Colonic mucosa (tissue), 4 donors: ENCODE results near the gene SELENOO. TPM values are rescaled to one million over a fixed set of nuclear protein-coding genes. Genes with fewer than 3 reads are reported as not detected.

ENCODE experiments used
- DNase-seq: peaks from one replicate; pipeline ENCODE4 v3.0.0-alpha.2; 2020
- H3K27ac ChIP-seq: fragments of 200-600 bp; one replicate; pipeline ENCODE4 v1.8.0; 2021
- H3K27me3 ChIP-seq: fragments of 200-600 bp; one replicate; pipeline ENCODE4 v1.8.0; 2021
- H3K36me3 ChIP-seq: fragments of 200-600 bp; one replicate; pipeline ENCODE4 v1.8.0; 2021
- H3K4me1 ChIP-seq: fragments of 200-600 bp; one replicate; pipeline ENCODE4 v1.8.0; 2021; ENCODE audit warnings: mild to moderate bottlenecking
- H3K4me3 ChIP-seq: fragments of 200-600 bp; one replicate; pipeline ENCODE4 v1.8.0; 2021
- H3K9ac ChIP-seq, 2 donors: one replicate each; pipeline ENCODE4 v1.7.0; 2013; ENCODE audit warnings: control low read depth in 2 of 2, low read depth in 2 of 2, low read length in 2 of 2
- H3K9me3 ChIP-seq: fragments of 200-600 bp; one replicate; pipeline ENCODE4 v1.8.0; 2021
- CTCF ChIP-seq: fragments of 200-600 bp; IDR thresholded peaks from one replicate; pipeline ENCODE4 v1.8.0; 2022; ENCODE audit warnings: antibody characterized with exemption, mild to moderate bottlenecking
- intact Hi-C: fragments of 100-400 bp; cut with DNase I; formaldehyde crosslinking; loops from one replicate; pipeline ENCODE4 v1.14.1; 2022
- total RNA-seq, 2 donors: library from RNA; stranded (reverse); fragmentation: NEBNext Ultra II Directional in 1 of 2; extraction: Animal tissue kit (Norgen Biotek cat#: 25700) in 1 of 2; gene quantifications; one replicate each; pipeline ENCODE4 v1.2.1, GENCODE V29; 2021
- donor health status: healthy.
- donor health status: DM: no; HTN: no; CAD: no.
- donor health status: DM: no; HTN: no; CAD: no.

SELENOO gene
- total RNA-seq, 2 donors from 2014 or later = 29.1 to 36.9 TPM

DNA sequence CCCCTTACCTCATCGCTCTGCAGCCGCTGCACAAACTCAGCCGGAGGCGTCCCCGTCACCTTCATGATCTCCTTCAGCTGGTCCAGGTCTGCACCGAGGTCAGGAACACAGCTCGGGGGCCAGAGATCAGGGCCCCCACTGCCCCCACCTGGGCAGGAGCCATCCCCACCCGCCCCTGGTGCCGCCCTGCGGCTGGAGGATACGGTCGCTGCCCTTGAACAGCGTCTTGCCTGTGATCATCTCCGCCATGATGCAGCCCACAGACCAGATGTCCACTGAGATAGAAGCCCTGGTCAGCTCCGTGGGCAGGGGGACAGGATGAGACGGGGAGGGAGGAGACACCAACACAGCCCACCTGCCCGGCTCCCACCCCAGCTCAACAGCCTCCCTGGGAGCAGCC, 54.8 kb downstream of the SELENOO start:
- no peak for TF ChIP-seq CTCF
- intact Hi-C loops = loop anchor here (10.0 kb wide), 1 partner anchor 249 kb away; the partner anchor contains the start of genes LMF2 and NCAPH2
- peaks cover 1% of the 10 kb centered on the region for H3K4me1 ChIP-seq

DNA sequence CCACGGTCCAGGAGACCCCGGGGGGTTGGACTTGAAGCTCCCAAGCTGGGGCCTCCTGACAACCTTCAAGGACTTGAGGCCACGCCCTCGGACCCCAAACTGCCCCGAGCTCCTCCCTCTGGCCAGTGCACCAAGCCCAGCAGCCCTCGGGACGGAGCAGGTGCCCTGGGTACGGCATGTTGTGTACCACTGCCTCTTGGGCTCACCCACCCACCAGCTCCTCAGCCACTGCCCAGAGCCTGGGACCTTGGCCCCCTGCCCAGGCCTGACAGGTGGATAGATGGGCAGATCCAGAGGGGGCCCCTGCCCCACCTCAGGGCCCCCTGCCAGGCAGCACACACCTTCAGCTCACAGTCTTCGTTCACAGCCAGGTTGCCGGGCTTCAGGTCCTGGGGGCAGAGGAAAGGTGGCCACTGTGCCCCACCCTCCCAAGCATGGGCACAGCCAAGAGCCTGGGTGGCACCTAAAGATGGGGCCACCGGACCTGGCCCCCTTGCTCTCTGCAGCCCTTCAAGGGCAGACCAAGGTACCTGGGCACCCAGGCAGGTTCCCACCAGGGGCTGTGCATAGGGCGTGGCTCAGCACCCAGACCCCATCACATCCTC, 55.5 kb downstream of the SELENOO start:
- H3K27me3 ChIP-seq = peaks cover 12% of the 10 kb centered on the region
- no peak for DNase-seq
- H3K27ac ChIP-seq = no peak overlapping the region
- H3K36me3 ChIP-seq = no peaks in the 10 kb centered on the region
- no peak overlapping the region for H3K4me3 ChIP-seq
- H3K9ac ChIP-seq = no peak overlapping the region
- intact Hi-C loops = loop anchor here (10.0 kb wide), 1 partner anchor 248 kb away; the partner anchor contains the start of genes LMF2 and NCAPH2
- H3K9me3 ChIP-seq = no peaks in the 10 kb centered on the region
- TF ChIP-seq CTCF = no peak
- no peaks in the 10 kb centered on the region for H3K4me1 ChIP-seq

More for the DNA sequence above, 54.8 kb downstream of the SELENOO start:
- Histone ChIP-seq H3K36me3 (no peaks in the 10 kb centered on the region), H3K9ac (no peak overlapping the region), H3K27ac (no peak overlapping the region), H3K4me3 (no peak overlapping the region), H3K27me3 (peaks cover 8% of the 10 kb centered on the region), H3K9me3 (no peaks in the 10 kb centered on the region)
- DNase-seq = no peak

- H3K9ac ChIP-seq = no peak overlapping the region
- intact Hi-C loops = loop anchor here (10.0 kb wide), 1 partner anchor 248 kb away; the partner anchor contains the start of genes LMF2 and NCAPH2
Measured at GRCh38 chr22:50257041-50257440, 56.2 kb downstream of the SELENOO start.

DNA sequence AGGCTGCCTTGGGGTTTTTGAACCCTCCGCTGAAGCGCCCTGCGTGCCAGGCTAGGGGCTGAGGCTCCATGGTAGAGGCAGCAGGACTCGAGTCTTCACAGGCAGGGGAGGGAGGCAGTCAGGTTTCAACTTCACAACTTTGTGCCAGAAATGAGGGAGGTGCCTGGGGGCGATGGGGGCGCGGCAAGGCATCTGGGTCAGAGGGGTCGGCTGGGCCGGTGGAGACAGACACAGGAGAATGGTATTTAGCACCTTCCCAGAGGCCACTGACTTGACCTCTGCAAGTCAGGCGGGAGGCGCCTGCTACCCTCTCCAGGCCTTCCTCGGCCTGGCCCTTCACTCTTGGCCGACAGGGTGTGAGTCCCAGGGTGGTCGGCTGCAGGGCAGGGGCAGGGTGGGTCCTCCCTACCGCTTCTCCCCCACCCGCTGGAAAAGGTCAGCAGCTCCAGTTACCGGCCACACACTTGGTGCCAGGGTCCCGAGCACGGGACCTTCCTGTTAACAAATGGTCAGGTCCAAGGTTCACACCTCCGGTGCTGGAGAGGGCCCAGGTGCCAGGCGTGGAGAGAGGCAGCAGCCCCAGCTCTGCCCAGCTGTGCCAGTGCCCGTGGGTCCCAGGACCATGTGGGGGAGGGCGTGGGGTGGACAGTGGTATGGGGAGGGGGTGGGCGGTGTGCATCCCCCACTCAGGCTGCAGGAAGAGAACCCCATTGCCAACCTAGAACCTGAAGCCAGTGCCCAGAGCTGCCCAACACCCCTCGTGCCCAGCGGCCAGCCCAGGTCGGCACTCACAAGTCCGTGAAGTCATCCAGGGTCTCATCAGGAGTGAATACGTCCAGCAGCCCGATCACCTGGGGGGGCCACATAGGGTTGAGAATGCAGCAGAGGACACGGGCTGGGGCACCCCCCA, 56.9 kb downstream of the SELENOO start:
- DNase-seq = no peak
- Histone ChIP-seq H3K36me3 (no peaks in the 10 kb centered on the region), H3K9ac (no peak overlapping the region), H3K27ac (no peak overlapping the region), H3K4me1 (no peaks in the 10 kb centered on the region), H3K27me3 (peaks cover 16% of the 10 kb centered on the region), H3K4me3 (no peak overlapping the region), H3K9me3 (no peaks in the 10 kb centered on the region)
- no peak for TF ChIP-seq CTCF
- intact Hi-C loops = loop anchor here (10.0 kb wide), 1 partner anchor 247 kb away; the partner anchor contains the start of genes LMF2 and NCAPH2

More at GRCh38 chr22:50257041-50257440, 56.2 kb downstream of the SELENOO start:
- no peaks in the 10 kb centered on the region for H3K4me1 ChIP-seq
- no peak overlapping the region for H3K27ac ChIP-seq
- H3K27me3 ChIP-seq = peaks cover 12% of the 10 kb centered on the region
- no peak for DNase-seq
- no peak overlapping the region for H3K4me3 ChIP-seq
- no peak for TF ChIP-seq CTCF
- H3K9me3 ChIP-seq = no peaks in the 10 kb centered on the region
- H3K36me3 ChIP-seq = no peaks in the 10 kb centered on the region
